H1 (cell line): ENCODE measurements around the gene SKP2.

Source experiments
- BCL11A ChIP-seq, 2 experiments: IDR thresholded peaks; one replicate each; pipeline ENCODE4 v1.6.1; 2011; ENCODE audit warnings: low read depth in 2 of 2, low read length in 2 of 2, mild to moderate bottlenecking in 2 of 2
- PHF8 ChIP-seq: fragments of 200-600 bp; sonication (generic); conservative IDR thresholded peaks from 2 replicates; pipeline ENCODE4 v1.7.1; 2012; ENCODE audit warnings: low read depth, mild to moderate bottlenecking, inconsistent platforms, low read length, moderate library complexity
- POLR2A ChIP-seq, 2 experiments: IDR thresholded peaks; 1 replicate in 1 of 2; 2 replicates in 1 of 2; pipeline ENCODE4 v1.6.1; 2011; ENCODE audit warnings: low read depth in 2 of 2, low read length in 2 of 2, mild to moderate bottlenecking in 2 of 2; ENCODE audit errors: control extremely low read depth in 1 of 2
- SP4 ChIP-seq: IDR thresholded peaks from 2 replicates; pipeline ENCODE4 v1.6.1; 2012; ENCODE audit warnings: low read length, inconsistent platforms
- YY1 ChIP-seq: IDR thresholded peaks from 2 replicates; pipeline ENCODE4 v1.6.1; 2011; ENCODE audit warnings: low read depth, mild to moderate bottlenecking, low read length
- TF ChIP-seq, protein P1 (sequence below), 3 experiments: IDR thresholded peaks; 1 replicate in 2 of 3; 2 replicates in 1 of 3; pipeline versions ENCODE4 v1.5.1 to v1.6.1; 2011; ENCODE audit warnings: low read length in 3 of 3, mild to moderate bottlenecking in 3 of 3, inconsistent platforms in 2 of 3, low read depth in 1 of 3, moderate library complexity in 1 of 3; ENCODE audit not compliant: insufficient read depth in 1 of 3; ENCODE audit errors: control extremely low read depth in 1 of 3

DNA sequence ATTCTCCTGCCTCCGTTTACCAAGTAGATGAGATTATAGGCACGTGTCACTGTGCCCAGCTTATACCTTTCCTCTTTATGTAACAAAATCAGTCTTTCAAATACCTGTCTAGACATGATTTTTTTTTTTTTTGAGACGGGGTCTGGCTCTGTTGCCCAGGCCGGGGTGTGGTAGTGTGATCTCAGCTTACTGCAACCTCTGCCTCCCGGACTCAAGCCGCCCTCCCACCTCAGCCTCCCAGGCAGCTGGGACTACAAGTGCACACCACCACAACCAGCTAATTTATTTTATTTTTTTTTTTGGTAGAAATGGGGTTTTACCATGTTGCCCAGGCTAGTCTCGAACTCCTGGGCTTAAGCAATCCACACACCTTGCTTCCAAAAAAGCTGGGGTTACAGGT, 76.6 kb downstream of the SKP2 start:
- TF ChIP-seq POLR2A (IDR thresholded peaks at IDR 0.05; ENCODE audit: control extremely low read depth in 1 of 2, low read depth in 2 of 2, low read length in 2 of 2): no peak
- no peak for TF ChIP-seq YY1
- TF ChIP-seq, protein P1, sequence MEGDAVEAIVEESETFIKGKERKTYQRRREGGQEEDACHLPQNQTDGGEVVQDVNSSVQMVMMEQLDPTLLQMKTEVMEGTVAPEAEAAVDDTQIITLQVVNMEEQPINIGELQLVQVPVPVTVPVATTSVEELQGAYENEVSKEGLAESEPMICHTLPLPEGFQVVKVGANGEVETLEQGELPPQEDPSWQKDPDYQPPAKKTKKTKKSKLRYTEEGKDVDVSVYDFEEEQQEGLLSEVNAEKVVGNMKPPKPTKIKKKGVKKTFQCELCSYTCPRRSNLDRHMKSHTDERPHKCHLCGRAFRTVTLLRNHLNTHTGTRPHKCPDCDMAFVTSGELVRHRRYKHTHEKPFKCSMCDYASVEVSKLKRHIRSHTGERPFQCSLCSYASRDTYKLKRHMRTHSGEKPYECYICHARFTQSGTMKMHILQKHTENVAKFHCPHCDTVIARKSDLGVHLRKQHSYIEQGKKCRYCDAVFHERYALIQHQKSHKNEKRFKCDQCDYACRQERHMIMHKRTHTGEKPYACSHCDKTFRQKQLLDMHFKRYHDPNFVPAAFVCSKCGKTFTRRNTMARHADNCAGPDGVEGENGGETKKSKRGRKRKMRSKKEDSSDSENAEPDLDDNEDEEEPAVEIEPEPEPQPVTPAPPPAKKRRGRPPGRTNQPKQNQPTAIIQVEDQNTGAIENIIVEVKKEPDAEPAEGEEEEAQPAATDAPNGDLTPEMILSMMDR (IDR thresholded peaks at IDR 0.05; ENCODE audit: control extremely low read depth in 1 of 3, insufficient read depth in 1 of 3, low read depth in 1 of 3, low read length in 3 of 3): no peak
- no peak for TF ChIP-seq PHF8
- no peak for TF ChIP-seq SP4
- TF ChIP-seq BCL11A (IDR thresholded peaks at IDR 0.05; ENCODE audit: low read depth in 2 of 2, low read length in 2 of 2): no peak
